Stimulated activated memory B cell treated with anti-CD40 and anti-IgM and Interleukin-4, amounts not matched to agents 10 μg/mL and 1 μg/mL and 100 μg/mL, for 72 hours (primary cell): ENCODE data around the gene ARPC4.
A peak's percentile ranks its signal among the peaks of the same experiment; 100 is the strongest.
"Not testable (repeated sequence)": the region's sequence is repeated elsewhere in the genome, so short reads cannot be mapped to it uniquely, and the experiment has no call there.

Experiments
- ATAC-seq: fragments of 150-1000 bp; cut with Tn5 transposase; 2 replicates; pipeline ENCODE4 v1.10.0; 2021
- H3K27ac Mint-ChIP-seq: one replicate; pipeline ENCODE4 v1.8.0; 2022; ENCODE audit warnings: mild to moderate bottlenecking, mixed read lengths
- H3K27me3 Mint-ChIP-seq: one replicate; pipeline ENCODE4 v1.8.0; 2022; ENCODE audit warnings: mixed read lengths
- H3K36me3 Mint-ChIP-seq: one replicate; pipeline ENCODE4 v1.8.0; 2022; ENCODE audit warnings: mixed read lengths
- H3K4me1 Mint-ChIP-seq: one replicate; pipeline ENCODE4 v1.8.0; 2022; ENCODE audit warnings: mixed read lengths
- H3K4me3 Mint-ChIP-seq: one replicate; pipeline ENCODE4 v1.8.0; 2022; ENCODE audit warnings: mild to moderate bottlenecking, moderate library complexity, mixed read lengths
- H3K9me3 Mint-ChIP-seq: one replicate; pipeline ENCODE4 v1.8.0; 2022; ENCODE audit warnings: mixed read lengths

Gene ARPC4

GRCh38 chr3:9762871-9763270, 30.0 kb upstream of the ARPC4 start:
- Mint-ChIP-seq H3K4me3 (no peak overlapping the region), H3K36me3 (peaks cover 41% of the 10 kb centered on the region), H3K9me3 (no peaks in the 10 kb centered on the region), H3K27me3 (no peaks in the 10 kb centered on the region), H3K4me1 (peaks cover 9% of the 10 kb centered on the region), H3K27ac (no peak overlapping the region)
- ATAC-seq: no peak

DNA sequence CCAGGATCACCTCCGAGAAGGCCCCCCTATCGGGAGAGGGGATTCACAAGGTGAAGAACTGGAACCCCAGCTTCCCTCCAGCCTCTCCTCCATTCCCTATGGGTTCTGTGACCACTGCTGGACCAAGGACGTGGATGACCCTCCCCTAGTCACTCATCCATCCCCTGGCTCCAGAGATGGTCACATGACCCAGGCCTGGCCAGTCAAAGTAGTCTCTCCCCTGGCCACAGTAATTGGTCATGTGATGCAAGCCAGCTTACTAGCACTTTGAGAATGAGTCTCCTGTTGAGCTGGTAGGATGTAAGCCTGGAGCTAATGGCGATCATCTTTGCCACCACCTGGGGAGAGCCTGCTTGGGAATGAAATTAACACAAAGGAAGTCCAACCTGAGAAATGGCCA, 27.0 kb upstream of the ARPC4 start:
- Mint-ChIP-seq H3K27me3 (peaks cover 17% of the 10 kb centered on the region), H3K36me3 (peaks cover 17% of the 10 kb centered on the region), H3K4me1 (peaks cover 33% of the 10 kb centered on the region), H3K9me3 (no peaks in the 10 kb centered on the region), H3K4me3 (no peak overlapping the region), H3K27ac (no peak overlapping the region)
- ATAC-seq: no peak

DNA sequence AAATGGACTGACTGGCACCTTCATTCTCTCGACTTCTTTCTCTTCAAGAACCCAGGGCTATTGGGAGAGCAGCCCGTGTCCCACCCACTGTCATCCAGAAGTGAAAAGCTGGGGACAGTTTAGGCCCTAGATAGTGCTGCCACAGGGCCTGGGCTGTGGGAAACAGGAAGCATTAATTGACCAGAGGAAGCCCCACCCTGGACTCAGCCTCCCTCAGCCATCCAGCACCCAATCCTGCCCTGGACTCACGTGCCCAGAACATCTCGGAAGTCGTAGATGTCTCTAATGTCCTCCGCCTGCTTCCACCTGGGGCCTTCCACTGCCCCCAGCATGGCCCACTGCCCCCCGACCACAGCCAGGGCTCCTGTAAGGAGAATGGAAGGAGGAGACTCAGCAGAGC, 25.5 kb upstream of the ARPC4 start:
- H3K36me3 Mint-ChIP-seq: peaks cover 10% of the 10 kb centered on the region
- no peak overlapping the region for H3K4me3 Mint-ChIP-seq

GRCh38 chr3:9768141-9768775, 24.6 kb upstream of the ARPC4 start:
- Mint-ChIP-seq H3K36me3 (peaks cover 5% of the 10 kb centered on the region), H3K27ac (peak overlapping the region; percentile 26), H3K4me1 (peaks cover 33% of the 10 kb centered on the region), H3K4me3 (no peak overlapping the region), H3K9me3 (no peaks in the 10 kb centered on the region), H3K27me3 (peaks cover 20% of the 10 kb centered on the region)
- no peak for ATAC-seq

More for the DNA sequence above, 25.5 kb upstream of the ARPC4 start:
- Mint-ChIP-seq H3K4me1 (peaks cover 33% of the 10 kb centered on the region), H3K27me3 (peaks cover 20% of the 10 kb centered on the region), H3K9me3 (no peaks in the 10 kb centered on the region), H3K27ac (peak overlapping the region; percentile 26)
- no peak for ATAC-seq

DNA sequence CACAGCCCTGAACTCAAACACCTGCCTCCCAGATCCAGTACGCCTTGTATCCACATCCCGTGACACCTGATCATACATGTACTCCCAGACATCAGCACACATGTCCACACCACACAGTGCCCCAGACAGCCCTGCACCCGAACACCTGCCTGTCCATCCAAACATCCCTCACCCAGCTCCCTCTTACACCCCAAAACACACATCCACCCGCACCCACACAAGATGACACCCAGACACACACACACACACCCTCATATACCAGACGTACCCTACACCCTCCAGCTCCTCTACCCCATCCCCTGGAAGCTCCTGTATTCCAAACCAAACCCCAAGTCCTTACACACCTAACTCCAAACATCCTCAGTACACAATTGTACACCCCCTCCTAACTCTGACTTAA, 23.9 kb upstream of the ARPC4 start:
- H3K36me3 Mint-ChIP-seq: peaks cover 5% of the 10 kb centered on the region
- peaks cover 20% of the 10 kb centered on the region for H3K27me3 Mint-ChIP-seq

GRCh38 chr3:9769426-9770275, 23.2 kb upstream of the ARPC4 start, which contains the start of gene CAMK1:
Gene CAMK1 (minus strand): TSS chr3:9769947. CDS start chr3:9767749, 2,198 bp downstream.
- peaks cover 5% of the 10 kb centered on the region for H3K36me3 Mint-ChIP-seq
- H3K9me3 Mint-ChIP-seq: no peaks in the 10 kb centered on the region
- H3K4me3 Mint-ChIP-seq: peak within 1 kb of the TSS; percentile 55
- peaks cover 33% of the 10 kb centered on the region for H3K4me1 Mint-ChIP-seq
- peak; percentile 85 for ATAC-seq
- H3K27me3 Mint-ChIP-seq: peaks cover 20% of the 10 kb centered on the region
- H3K27ac Mint-ChIP-seq: peak within 1 kb of the TSS; percentile 3

More for the DNA sequence above, 23.9 kb upstream of the ARPC4 start:
- Mint-ChIP-seq H3K4me3 (peak overlapping the region; percentile 55), H3K9me3 (no peaks in the 10 kb centered on the region), H3K4me1 (peaks cover 33% of the 10 kb centered on the region), H3K27ac (peak overlapping the region; percentile 3)
- ATAC-seq: no peak

GRCh38 chr3:9770276-9770812, 22.5 kb upstream of the ARPC4 start:
- peaks cover 33% of the 10 kb centered on the region for H3K4me1 Mint-ChIP-seq
- H3K9me3 Mint-ChIP-seq: no peaks in the 10 kb centered on the region
- peaks cover 5% of the 10 kb centered on the region for H3K36me3 Mint-ChIP-seq

DNA sequence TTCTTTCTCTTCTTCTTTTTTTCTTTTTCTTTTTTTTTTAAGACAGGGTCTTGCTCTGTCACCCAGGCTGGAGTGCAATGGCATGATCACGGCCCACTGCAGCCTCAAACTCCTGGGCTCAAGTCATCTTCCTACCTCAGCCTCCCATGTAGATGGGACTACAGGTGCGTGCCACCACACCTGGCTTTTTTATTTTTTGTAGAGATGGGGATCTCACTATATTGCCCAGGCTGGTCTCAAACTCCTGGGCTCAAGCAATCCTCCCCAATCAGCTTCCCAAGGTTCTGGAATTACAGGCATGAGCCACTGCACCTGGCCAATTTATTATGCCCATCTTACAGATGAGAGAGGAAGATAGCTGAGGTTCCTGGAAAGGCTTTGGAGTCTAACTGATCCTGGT, 21.9 kb upstream of the ARPC4 start:
- H3K36me3 Mint-ChIP-seq, H3K9me3 Mint-ChIP-seq, ATAC-seq: not testable (repeated sequence)
- Mint-ChIP-seq H3K4me3 (peak overlapping the region; percentile 54), H3K27me3 (peaks cover 20% of the 10 kb centered on the region), H3K4me1 (peaks cover 33% of the 10 kb centered on the region), H3K27ac (peak overlapping the region; percentile 3)

More at GRCh38 chr3:9770276-9770812, 22.5 kb upstream of the ARPC4 start:
- no peak for ATAC-seq
- peaks cover 20% of the 10 kb centered on the region for H3K27me3 Mint-ChIP-seq
- peak overlapping the region; percentile 3 for H3K27ac Mint-ChIP-seq
- peak overlapping the region; percentile 55 for H3K4me3 Mint-ChIP-seq

DNA sequence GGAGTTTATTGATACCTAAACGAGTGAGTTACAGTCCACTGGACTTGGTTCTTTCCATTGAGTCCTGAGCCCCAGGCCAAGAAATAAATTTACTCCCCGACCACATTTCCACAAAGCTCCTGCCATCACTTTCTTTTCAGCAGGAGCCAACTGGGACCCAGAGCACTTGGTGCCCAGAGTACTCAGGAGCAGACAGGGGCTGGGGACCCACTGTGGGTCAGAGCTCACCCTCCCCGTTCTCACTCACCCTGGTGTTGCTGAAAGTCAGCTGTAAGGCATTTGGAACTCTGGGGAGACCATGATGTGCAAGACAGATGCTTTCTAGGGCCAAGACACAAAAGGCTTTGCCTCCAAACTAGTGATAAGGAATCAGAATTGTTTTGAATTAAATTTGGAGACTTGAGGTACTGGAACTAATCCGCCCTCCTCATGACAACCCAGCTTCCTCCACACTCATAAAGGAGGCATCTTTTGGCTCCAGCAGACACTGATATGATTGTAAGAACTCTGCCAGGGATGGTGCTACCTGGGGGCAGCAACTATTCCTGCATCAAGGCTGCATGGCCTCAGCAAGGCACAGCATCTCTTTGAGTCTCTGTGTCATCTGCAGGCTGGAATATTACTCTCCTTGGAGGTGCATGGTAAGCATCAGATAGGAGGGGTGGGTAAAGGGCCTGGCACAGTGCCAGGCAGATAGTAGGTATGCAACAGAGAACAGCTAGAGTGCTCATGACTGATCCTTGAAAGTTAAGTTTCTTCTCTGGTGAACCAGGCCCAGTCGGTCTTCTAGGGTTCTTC, 15.8 kb upstream of the ARPC4 start:
- H3K36me3 Mint-ChIP-seq: peaks cover 10% of the 10 kb centered on the region

DNA sequence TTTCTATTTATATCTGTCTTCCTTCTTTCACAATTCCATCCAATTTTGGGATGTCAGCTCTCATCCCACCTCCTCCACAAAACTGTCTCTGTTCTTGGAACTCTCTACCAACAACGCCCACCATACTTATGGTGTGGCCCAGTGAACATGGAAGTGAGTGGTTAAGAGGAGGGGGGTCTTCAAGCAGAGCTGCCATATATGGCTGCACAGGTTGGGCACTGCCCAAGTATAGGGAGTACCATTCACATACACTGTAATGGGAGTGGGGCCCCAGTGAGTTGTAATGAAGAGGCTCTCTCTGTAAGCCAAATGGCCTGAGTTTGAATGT, 15.2 kb upstream of the ARPC4 start:
- H3K9me3 Mint-ChIP-seq: no peaks in the 10 kb centered on the region
- ATAC-seq: no peak
- H3K27me3 Mint-ChIP-seq: no peaks in the 10 kb centered on the region
- H3K27ac Mint-ChIP-seq: peak overlapping the region; percentile 97
- H3K36me3 Mint-ChIP-seq: peaks cover 15% of the 10 kb centered on the region
- H3K4me1 Mint-ChIP-seq: peaks cover 59% of the 10 kb centered on the region
- H3K4me3 Mint-ChIP-seq: no peak overlapping the region

More for the DNA sequence above, 15.8 kb upstream of the ARPC4 start:
- H3K27ac Mint-ChIP-seq: peak overlapping the region; percentile 97
- no peaks in the 10 kb centered on the region for H3K27me3 Mint-ChIP-seq
- H3K4me3 Mint-ChIP-seq: no peak overlapping the region
- no peaks in the 10 kb centered on the region for H3K9me3 Mint-ChIP-seq
- ATAC-seq: no peak
- peaks cover 53% of the 10 kb centered on the region for H3K4me1 Mint-ChIP-seq

DNA sequence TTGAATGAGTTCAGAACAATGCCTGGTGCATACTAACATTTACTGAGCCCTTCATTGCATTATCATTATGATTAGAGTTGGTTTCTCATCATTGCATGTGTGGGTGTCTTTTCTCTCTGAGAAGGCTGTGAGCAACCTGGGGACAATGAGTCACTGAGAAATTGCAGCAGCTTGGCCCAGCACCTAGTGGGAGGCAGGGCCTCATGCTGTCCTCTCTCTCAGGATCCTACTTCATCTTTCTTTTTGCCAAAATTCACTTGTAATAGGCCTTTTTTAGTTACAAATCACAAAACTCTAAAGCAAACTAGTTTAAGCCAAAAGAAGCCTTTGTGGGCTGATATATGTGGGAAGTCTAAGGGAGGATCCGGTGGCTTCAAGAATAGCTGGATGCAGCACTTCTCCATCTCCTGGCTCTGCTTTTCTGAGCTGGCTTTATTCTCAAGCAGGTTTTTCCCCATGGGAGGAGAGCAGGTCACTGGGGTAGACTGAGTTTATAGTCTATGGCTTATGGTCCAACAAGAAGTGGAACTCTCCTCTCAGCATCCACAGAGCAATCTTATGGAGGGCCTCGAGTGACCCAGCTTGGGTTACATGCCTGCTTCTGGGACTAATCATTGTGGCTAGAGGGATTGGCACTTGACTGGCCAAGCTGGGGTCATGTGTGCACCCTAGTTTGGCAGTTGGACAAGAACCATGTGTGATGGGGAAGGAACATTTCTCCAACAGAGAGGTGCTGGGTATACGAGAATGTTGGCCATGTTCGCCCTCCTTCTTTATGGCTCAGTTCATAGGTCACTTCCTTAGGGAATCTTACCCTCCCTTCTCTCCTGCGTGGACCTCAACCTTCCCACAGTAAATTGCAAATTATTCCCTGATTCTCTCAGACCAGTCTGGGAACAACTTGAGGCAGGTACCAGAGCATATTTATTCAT, 14.5 kb upstream of the ARPC4 start:
- H3K4me1 Mint-ChIP-seq: peaks cover 63% of the 10 kb centered on the region
- ATAC-seq: peak; percentile 55
- no peaks in the 10 kb centered on the region for H3K27me3 Mint-ChIP-seq
- H3K27ac Mint-ChIP-seq: peak overlapping the region; percentile 97
- no peak overlapping the region for H3K4me3 Mint-ChIP-seq
- peaks cover 20% of the 10 kb centered on the region for H3K36me3 Mint-ChIP-seq
- no peaks in the 10 kb centered on the region for H3K9me3 Mint-ChIP-seq

DNA sequence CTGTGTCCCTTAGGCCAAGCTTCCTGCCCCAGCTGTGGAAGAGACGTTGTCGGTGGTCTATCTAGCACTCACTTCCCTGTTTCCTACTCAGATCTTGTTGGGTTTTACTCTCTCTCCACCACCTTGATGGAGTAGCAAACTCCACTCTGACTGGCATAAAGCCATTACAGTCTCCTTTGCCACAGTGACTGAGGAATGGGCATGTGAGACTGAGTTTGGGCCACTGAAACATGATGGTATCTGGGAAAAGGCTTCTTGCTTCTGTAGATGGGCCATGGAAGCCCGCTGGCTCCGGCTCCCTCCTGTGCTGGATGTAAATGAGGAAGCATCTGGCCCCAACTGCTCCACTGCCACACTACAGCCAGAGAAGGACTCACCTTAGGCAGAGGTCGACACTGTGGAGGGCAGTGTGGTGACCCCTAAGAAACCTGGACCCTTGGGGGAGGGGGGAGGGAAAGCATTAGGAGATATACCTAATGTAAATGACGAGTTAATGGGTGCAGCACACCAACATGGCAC, 13.7 kb upstream of the ARPC4 start:
- peaks cover 63% of the 10 kb centered on the region for H3K4me1 Mint-ChIP-seq

GRCh38 chr3:9779721-9780457, 13.0 kb upstream of the ARPC4 start:
- H3K4me3 Mint-ChIP-seq: peak overlapping the region; percentile 55
- H3K4me1 Mint-ChIP-seq: peaks cover 63% of the 10 kb centered on the region
- peak; percentile 93 for ATAC-seq
- no peaks in the 10 kb centered on the region for H3K9me3 Mint-ChIP-seq
- H3K27ac Mint-ChIP-seq: peak overlapping the region; percentile 97
- no peaks in the 10 kb centered on the region for H3K27me3 Mint-ChIP-seq
- H3K36me3 Mint-ChIP-seq: peaks cover 29% of the 10 kb centered on the region

More for the DNA sequence above, 13.7 kb upstream of the ARPC4 start:
- Mint-ChIP-seq H3K27me3 (no peaks in the 10 kb centered on the region), H3K27ac (peak overlapping the region; percentile 97), H3K9me3 (no peaks in the 10 kb centered on the region), H3K4me3 (no peak overlapping the region), H3K36me3 (peaks cover 27% of the 10 kb centered on the region)
- ATAC-seq: no peak
